BJ (cell line): ENCODE results near the gene ENTPD7. TPM values are rescaled to one million over a fixed set of nuclear protein-coding genes. Genes with fewer than 3 reads are reported as not detected.
"Not testable (repeated sequence)": the region's sequence is repeated elsewhere in the genome, so short reads cannot be mapped to it uniquely, and the experiment has no call there.

Experiments used
- CTCF ChIA-PET: fragments of 350-600 bp; formaldehyde crosslinking; extraction: SDS; loops from one replicate; lab custom pipeline; 2021; ENCODE audit warnings: antibody characterized with exemption, inconsistent platforms; lab: Yijun Ruan, JAX
- POLR2A ChIA-PET: fragments of 300-600 bp; sonication (Branson Sonifier 250); formaldehyde crosslinking; extraction: SDS; loops from one replicate; lab custom pipeline; 2021; ENCODE audit warnings: antibody characterized with exemption; lab: Charles Lee
- DNase-seq: peaks from one replicate; pipeline ENCODE4 v3.0.0-alpha.2; 2011; ENCODE audit warnings: low read depth
- H3K27me3 ChIP-seq: 2 replicates; pipeline ENCODE4 v1.6.0; 2011; ENCODE audit warnings: low read length; ENCODE audit not compliant: control insufficient read depth, insufficient read depth
- H3K36me3 ChIP-seq: 2 replicates; pipeline ENCODE4 v1.5.1; 2011; ENCODE audit warnings: low read length; ENCODE audit not compliant: control insufficient read depth, insufficient read depth
- H3K4me3 ChIP-seq: 2 replicates; pipeline ENCODE4 v1.5.1; 2011; ENCODE audit warnings: low read depth, mild to moderate bottlenecking, control low read depth, low read length
- CTCF ChIP-seq: IDR thresholded peaks from 2 replicates; pipeline ENCODE4 v1.5.1; 2011; ENCODE audit warnings: low read depth, mild to moderate bottlenecking, control low read depth, inconsistent platforms, low read length, moderate library complexity; ENCODE audit not compliant: insufficient read depth
- polyA plus RNA-seq: library from polyadenylated mRNA; depleted of rRNA; stranded (reverse); fragments of >200 nt; gene quantifications from 2 replicates; pipeline ENCODE4 v1.2.3, GENCODE V29; 2011

The ENTPD7 gene
- polyA plus RNA-seq, 1 experiment: 13.6 TPM

- no peaks in the 10 kb centered on the region for H3K36me3 ChIP-seq
- H3K4me3 ChIP-seq: peak overlapping the region; percentile 78
- no peak for TF ChIP-seq CTCF
- no peaks in the 10 kb centered on the region for H3K27me3 ChIP-seq
- ChIA-PET CTCF (interaction anchor here (0.5 to 1.9 kb wide), 12 partner anchors 9 to 198 kb away, joined by 3 to 11 read pairs (median 4); partner anchors contain the start of genes COX15 and CUTC), POLR2A (interaction anchor here (0.7 to 1.2 kb wide), 2 partner anchors 40 to 249 kb away, joined by 3 to 6 read pairs; no protein-coding TSS in a partner anchor)
- DNase-seq: no peak
These were observed 37.7 kb upstream of the ENTPD7 start for GRCh38 chr10:99621454-99622251.

GRCh38 chr10:99623919-99624318, 35.4 kb upstream of the ENTPD7 start:
- Histone ChIP-seq H3K27me3 (no peaks in the 10 kb centered on the region), H3K36me3 (no peaks in the 10 kb centered on the region), H3K4me3 (no peak overlapping the region)
- no peak for TF ChIP-seq CTCF
- CTCF ChIA-PET: interaction anchor here (1.2 kb wide), 1 partner anchor 87 kb away, joined by 6 read pairs; no protein-coding TSS in a partner anchor
- POLR2A ChIA-PET: no interaction called here
- no peak for DNase-seq

DNA sequence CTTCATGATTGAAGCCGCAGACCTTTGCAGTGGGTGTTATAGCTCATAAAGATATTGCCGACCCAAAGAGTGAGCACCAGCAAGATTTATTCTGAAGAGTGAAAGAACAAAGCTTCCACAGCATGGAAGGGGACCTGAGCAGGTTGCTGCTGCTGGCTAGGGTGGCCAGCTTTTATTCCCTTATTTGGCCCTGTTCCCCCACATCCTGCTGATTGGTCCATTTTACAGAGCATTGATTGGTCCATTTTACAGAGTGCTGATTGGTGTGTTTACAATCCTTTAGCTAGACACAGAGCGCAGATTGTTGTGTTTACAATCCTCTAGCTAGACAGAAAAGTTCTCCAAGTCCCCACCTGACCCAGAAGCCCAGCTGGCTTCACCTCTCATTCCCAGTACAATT, 34.2 kb upstream of the ENTPD7 start:
- H3K4me3 ChIP-seq, POLR2A ChIA-PET, H3K36me3 ChIP-seq, H3K27me3 ChIP-seq, DNase-seq: not testable (repeated sequence)
- CTCF ChIA-PET: interaction anchor here (9.7 kb wide), 1 partner anchor 86 kb away, joined by 133 read pairs; no protein-coding TSS in a partner anchor

DNA sequence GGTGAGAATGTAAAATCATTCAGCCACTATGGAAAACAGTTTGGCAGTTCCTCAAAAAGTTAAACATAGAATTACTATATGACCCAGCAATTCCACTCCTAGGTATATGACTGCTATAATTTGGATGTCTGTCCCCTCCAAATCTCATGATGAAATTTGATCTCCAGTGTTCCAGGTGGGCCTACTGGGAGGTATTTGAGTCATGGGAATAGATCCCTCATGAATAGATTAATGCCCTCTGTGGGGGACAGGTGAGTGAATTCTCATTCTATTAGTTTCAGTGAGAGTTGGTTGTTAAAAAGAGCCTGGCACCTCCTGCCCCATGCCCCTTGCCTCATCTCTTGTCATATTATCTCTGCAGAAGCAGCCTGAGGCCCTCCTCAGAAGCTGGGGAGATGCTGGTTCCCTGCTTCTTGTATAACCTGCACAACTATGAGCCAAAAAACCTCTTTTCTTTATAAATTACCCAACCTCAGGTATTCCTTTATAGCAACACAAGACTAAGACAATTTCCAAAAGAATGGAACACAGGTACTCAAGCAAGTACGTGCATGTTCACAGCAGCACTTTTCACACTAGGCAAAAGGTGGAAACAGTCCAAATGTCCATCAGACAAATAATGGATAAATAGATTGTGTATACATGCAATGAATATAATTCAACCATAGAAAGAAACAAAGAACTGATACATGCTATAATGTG, 30.2 kb upstream of the ENTPD7 start:
- ChIA-PET CTCF (interaction anchor here (0.6 to 9.7 kb wide), 3 partner anchors 11 to 82 kb away, joined by 3 to 133 read pairs (median 10); partner anchors contain the start of gene ENTPD7), POLR2A (no interaction called here)
- peaks cover 2% of the 10 kb centered on the region; the same call in 1 of the 2 replicates for H3K27me3 ChIP-seq
- TF ChIP-seq CTCF: no peak
- no peak overlapping the region for H3K4me3 ChIP-seq
- no peaks in the 10 kb centered on the region for H3K36me3 ChIP-seq
- no peak for DNase-seq

DNA sequence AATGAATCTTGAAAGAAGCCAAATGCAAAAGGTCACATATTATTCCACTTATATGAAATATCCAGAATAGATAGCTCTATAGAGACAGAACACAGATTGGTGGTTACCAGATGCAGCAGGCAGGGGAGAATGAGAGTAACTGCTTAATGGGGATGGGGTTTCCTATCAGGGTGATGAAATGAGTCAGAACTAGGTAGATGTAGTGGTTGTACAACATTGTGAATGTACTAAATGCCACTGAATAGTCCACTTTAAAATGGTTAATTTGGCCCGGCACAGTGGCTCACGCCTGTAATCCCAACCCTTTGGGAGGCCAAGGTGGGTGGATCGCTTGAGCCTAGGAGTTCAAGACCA, 29.7 kb upstream of the ENTPD7 start:
- no peak for DNase-seq
- Histone ChIP-seq H3K27me3 (peaks cover 2% of the 10 kb centered on the region; the same call in 1 of the 2 replicates), H3K36me3 (no peaks in the 10 kb centered on the region), H3K4me3 (no peak overlapping the region)
- ChIA-PET CTCF (interaction anchor here (0.6 to 9.7 kb wide), 3 partner anchors 10 to 81 kb away, joined by 3 to 133 read pairs (median 10); partner anchors contain the start of gene ENTPD7), POLR2A (no interaction called here)
- no peak for TF ChIP-seq CTCF
